GM23338 (cell line): Measurements from ENCODE around the gene CTCFL. TPM values are rescaled to one million over a fixed set of nuclear protein-coding genes. Genes with fewer than 3 reads are reported as not detected.

ENCODE experiments used
- ATAC-seq: fragments of 200-7000 bp; cut with Tn5 transposase; 3 replicates; pipeline ENCODE4 v1.9.1; 2020
- DNase-seq: peaks from one replicate; pipeline ENCODE4 v3.0.0-alpha.2; 2015; ENCODE audit warnings: low spot score
- H2AFZ ChIP-seq: fragments of 200-600 bp; sonication (generic); 2 replicates; pipeline ENCODE4 v1.8.0; 2016; ENCODE audit warnings: antibody characterized with exemption, mild to moderate bottlenecking, moderate library complexity
- H3F3A ChIP-seq: fragments of 200-600 bp; sonication (generic); replicated peaks from 2 replicates; pipeline ENCODE4 v1.8.0; 2017; ENCODE audit warnings: antibody characterized with exemption, mixed run types, low read depth
- H3K27ac ChIP-seq: fragments of 200-600 bp; sonication (generic); 2 replicates; pipeline ENCODE4 v1.6.1; 2016; ENCODE audit warnings: low read depth
- H3K27me3 ChIP-seq: fragments of 200-600 bp; sonication (generic); 2 replicates; pipeline ENCODE4 v1.8.0; 2016; ENCODE audit warnings: mild to moderate bottlenecking, mixed run types, moderate library complexity; ENCODE audit not compliant: insufficient read depth
- H3K36me3 ChIP-seq: fragments of 200-600 bp; sonication (generic); 2 replicates; pipeline ENCODE4 v1.8.0; 2016; ENCODE audit warnings: mild to moderate bottlenecking; ENCODE audit not compliant: insufficient read depth
- H3K4me1 ChIP-seq: fragments of 200-600 bp; sonication (generic); 2 replicates; pipeline ENCODE4 v1.8.0; 2016; ENCODE audit warnings: mild to moderate bottlenecking, moderate library complexity; ENCODE audit not compliant: insufficient read depth
- H3K4me2 ChIP-seq: fragments of 200-600 bp; sonication (generic); 2 replicates; pipeline ENCODE4 v1.7.1; 2017; ENCODE audit warnings: mixed run types
- H3K4me3 ChIP-seq: fragments of 200-600 bp; sonication (generic); 2 replicates; pipeline ENCODE4 v1.6.1; 2016; ENCODE audit warnings: mixed run types
- H3K79me2 ChIP-seq: fragments of 200-600 bp; sonication (generic); replicated peaks from 2 replicates; pipeline ENCODE4 v1.8.0; 2017; ENCODE audit warnings: mild to moderate bottlenecking; ENCODE audit not compliant: insufficient read depth
- H3K9me2 ChIP-seq: fragments of 200-600 bp; sonication (generic); 2 replicates; pipeline ENCODE4 v1.8.0; 2017; ENCODE audit not compliant: insufficient read depth
- H4K20me1 ChIP-seq: fragments of 200-600 bp; sonication (generic); replicated peaks from 2 replicates; pipeline ENCODE4 v1.8.0; 2017; ENCODE audit warnings: mild to moderate bottlenecking; ENCODE audit not compliant: insufficient read depth
- H3K27ac Mint-ChIP-seq: 2 replicates; pipeline ENCODE4 v1.8.0; 2020; ENCODE audit warnings: inconsistent platforms, mild to moderate bottlenecking, moderate library complexity, mixed read lengths
- H3K27me3 Mint-ChIP-seq: 3 replicates; pipeline ENCODE4 v1.8.0; 2022; ENCODE audit warnings: low read depth, mild to moderate bottlenecking, moderate library complexity, mixed read lengths, inconsistent platforms; ENCODE audit not compliant: insufficient read depth, poor library complexity
- H3K36me3 Mint-ChIP-seq: 3 replicates; pipeline ENCODE4 v1.8.0; 2021; ENCODE audit warnings: low read depth, mild to moderate bottlenecking, inconsistent platforms, moderate library complexity, mixed read lengths
- H3K4me1 Mint-ChIP-seq: 3 replicates; pipeline ENCODE4 v1.8.0; 2020; ENCODE audit warnings: mild to moderate bottlenecking, inconsistent platforms, mixed read lengths
- H3K4me3 Mint-ChIP-seq: 3 replicates; pipeline ENCODE4 v1.8.0; 2021; ENCODE audit warnings: moderate library complexity, mild to moderate bottlenecking, inconsistent platforms, mixed read lengths
- H3K9me3 Mint-ChIP-seq: 3 replicates; pipeline ENCODE4 v1.8.0; 2020; ENCODE audit warnings: moderate library complexity, mild to moderate bottlenecking, inconsistent platforms, mixed read lengths
- CREB1 ChIP-seq: fragments of 250-450 bp; sonication (Bioruptor Pico); IDR thresholded peaks from 2 replicates; pipeline ENCODE4 v1.5.0; 2020; ENCODE audit warnings: low read depth, mild to moderate bottlenecking, moderate library complexity
- EZH2 ChIP-seq: fragments of 200-600 bp; sonication (generic); IDR thresholded peaks from one replicate; pipeline ENCODE4 v1.8.0; 2017; ENCODE audit warnings: antibody characterized with exemption, mild to moderate bottlenecking, low read depth; ENCODE audit not compliant: unreplicated experiment
- EZH2phosphoT487 ChIP-seq: fragments of 200-600 bp; sonication (generic); IDR thresholded peaks from one replicate; pipeline ENCODE4 v1.8.1; 2018; ENCODE audit warnings: antibody characterized with exemption; ENCODE audit not compliant: unreplicated experiment
- JUNB ChIP-seq: IDR thresholded peaks from one replicate; pipeline ENCODE4 v1.6.1; 2016; ENCODE audit warnings: antibody characterized with exemption; ENCODE audit not compliant: unreplicated experiment
- NANOG ChIP-seq: IDR thresholded peaks from 2 replicates; pipeline ENCODE4 v1.6.1; 2016; ENCODE audit warnings: antibody characterized with exemption, borderline replicate concordance
- STAT1 ChIP-seq: IDR thresholded peaks from one replicate; pipeline ENCODE4 v1.6.1; 2016; ENCODE audit warnings: antibody characterized with exemption; ENCODE audit not compliant: unreplicated experiment
- ZNF114 ChIP-seq: fragments of 250-450 bp; sonication (Bioruptor Pico); IDR thresholded peaks from 2 replicates; pipeline ENCODE4 v1.5.0; 2020; ENCODE audit warnings: mild to moderate bottlenecking, moderate library complexity
- ZNF331 ChIP-seq: fragments of 250-450 bp; sonication (Bioruptor Pico); IDR thresholded peaks from 2 replicates; pipeline ENCODE4 v1.5.0; 2020; ENCODE audit warnings: low read depth, mild to moderate bottlenecking, moderate library complexity
- polyA plus RNA-seq: library from polyadenylated mRNA; unstranded; fragments of >200 nt; fragmentation: Nextera tagmentation; extraction: Ambion mirVana; gene quantifications from 2 replicates; pipeline ENCODE4 v1.2.1, GENCODE V29; 2016
- total RNA-seq: library from RNA; depleted of rRNA; stranded (reverse); fragments of >200 nt; shearing (Covaris generic); gene quantifications from 2 replicates; pipeline ENCODE4 v1.2.3, GENCODE V29; 2014
- TF ChIP-seq, protein P1 (sequence below), 2 experiments: fragments of 200-600 bp in 1 of 2; sonication (generic) in 1 of 2; conservative IDR thresholded peaks; 2 replicates each; pipeline versions ENCODE4 v1.5.1 to v1.6.1; 2016 to 2017; ENCODE audit warnings: antibody characterized with exemption in 2 of 2, low read depth in 2 of 2, mild to moderate bottlenecking in 2 of 2, moderate library complexity in 1 of 2
- TF ChIP-seq, protein P2 (sequence below): IDR thresholded peaks from 2 replicates; pipeline ENCODE4 v1.6.1; 2016; ENCODE audit warnings: antibody characterized with exemption
- TF ChIP-seq, protein P3 (sequence below): IDR thresholded peaks from one replicate; pipeline ENCODE4 v1.6.1; 2018; ENCODE audit warnings: antibody characterized with exemption; ENCODE audit not compliant: unreplicated experiment

The CTCFL gene
- total and polyA plus RNA-seq, 2 experiments from 2014 or later: 0.55 to 1.4 TPM

DNA sequence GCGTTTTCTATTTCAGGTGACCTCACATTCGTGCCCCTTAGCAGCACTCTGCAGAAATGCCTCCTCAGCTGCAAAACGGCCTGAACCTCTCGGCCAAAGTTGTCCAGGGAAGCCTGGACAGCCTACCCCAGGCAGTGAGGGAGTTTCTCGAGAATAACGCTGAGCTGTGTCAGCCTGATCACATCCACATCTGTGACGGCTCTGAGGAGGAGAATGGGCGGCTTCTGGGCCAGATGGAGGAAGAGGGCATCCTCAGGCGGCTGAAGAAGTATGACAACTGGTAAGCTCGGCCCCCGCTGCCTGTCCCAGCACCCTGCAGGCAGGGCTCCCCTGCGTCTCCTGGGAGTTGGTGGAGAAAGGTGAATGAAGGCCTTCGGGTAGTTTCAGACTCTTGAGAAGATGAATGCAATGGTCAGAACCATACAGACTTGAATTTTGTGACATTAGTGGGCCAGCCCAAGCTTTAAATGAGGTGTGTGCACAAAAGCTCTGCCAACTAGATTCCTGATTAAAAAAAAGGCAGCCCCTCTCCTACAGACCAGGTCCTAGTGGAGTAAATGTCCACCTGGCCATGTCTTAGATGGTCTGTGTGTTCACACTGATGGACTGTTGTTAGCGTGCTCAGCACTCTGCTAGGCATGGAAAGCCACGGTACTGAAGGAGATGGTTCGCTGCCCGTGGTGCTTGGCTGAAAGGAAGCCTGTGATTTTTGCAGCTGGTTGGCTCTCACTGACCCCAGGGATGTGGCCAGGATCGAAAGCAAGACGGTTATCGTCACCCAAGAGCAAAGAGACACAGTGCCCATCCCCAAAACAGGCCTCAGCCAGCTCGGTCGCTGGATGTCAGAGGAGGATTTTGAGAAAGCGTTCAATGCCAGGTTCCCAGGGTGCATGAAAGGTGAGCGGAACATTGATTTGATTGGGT, 36.7 kb upstream of the CTCFL start:
- no peak for DNase-seq
- no peak for ATAC-seq
- Mint-ChIP-seq H3K4me3 (no peak overlapping the region), H3K9me3 (peaks cover 2% of the 10 kb centered on the region; the same call in 1 of the 3 replicates), H3K27me3 (peaks cover 5% of the 10 kb centered on the region), H3K36me3 (no peaks in the 10 kb centered on the region), H3K27ac (no peak overlapping the region), H3K4me1 (no peaks in the 10 kb centered on the region)
- 0 out of 2 replicates have a peak, but pooled peaks cover 6% of the 10 kb centered on the region for H3K9me2 ChIP-seq
- H4K20me1 ChIP-seq: no peaks in the 10 kb centered on the region
- H2AFZ ChIP-seq: no peak overlapping the region
- no peaks in the 10 kb centered on the region for H3K36me3 ChIP-seq
- no peak overlapping the region for H3K27ac ChIP-seq
- no peaks in the 10 kb centered on the region for H3K27me3 ChIP-seq
- no peaks in the 10 kb centered on the region for H3K79me2 ChIP-seq
- no peaks in the 10 kb centered on the region for H3K4me1 ChIP-seq
- no peaks in the 10 kb centered on the region for H3F3A ChIP-seq
- TF ChIP-seq EZH2 (no peak), CREB1 (CRISPR knock-in tag) (no peak), JUNB (no peak), STAT1 (no peak), ZNF331 (CRISPR knock-in tag) (no peak), ZNF114 (CRISPR knock-in tag) (no peak), EZH2phosphoT487 (no peak), NANOG (no peak)
- TF ChIP-seq, protein P1, sequence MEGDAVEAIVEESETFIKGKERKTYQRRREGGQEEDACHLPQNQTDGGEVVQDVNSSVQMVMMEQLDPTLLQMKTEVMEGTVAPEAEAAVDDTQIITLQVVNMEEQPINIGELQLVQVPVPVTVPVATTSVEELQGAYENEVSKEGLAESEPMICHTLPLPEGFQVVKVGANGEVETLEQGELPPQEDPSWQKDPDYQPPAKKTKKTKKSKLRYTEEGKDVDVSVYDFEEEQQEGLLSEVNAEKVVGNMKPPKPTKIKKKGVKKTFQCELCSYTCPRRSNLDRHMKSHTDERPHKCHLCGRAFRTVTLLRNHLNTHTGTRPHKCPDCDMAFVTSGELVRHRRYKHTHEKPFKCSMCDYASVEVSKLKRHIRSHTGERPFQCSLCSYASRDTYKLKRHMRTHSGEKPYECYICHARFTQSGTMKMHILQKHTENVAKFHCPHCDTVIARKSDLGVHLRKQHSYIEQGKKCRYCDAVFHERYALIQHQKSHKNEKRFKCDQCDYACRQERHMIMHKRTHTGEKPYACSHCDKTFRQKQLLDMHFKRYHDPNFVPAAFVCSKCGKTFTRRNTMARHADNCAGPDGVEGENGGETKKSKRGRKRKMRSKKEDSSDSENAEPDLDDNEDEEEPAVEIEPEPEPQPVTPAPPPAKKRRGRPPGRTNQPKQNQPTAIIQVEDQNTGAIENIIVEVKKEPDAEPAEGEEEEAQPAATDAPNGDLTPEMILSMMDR (conservative IDR thresholded peaks at IDR 0.05; ENCODE audit: low read depth in 2 of 2): no peak
- TF ChIP-seq, protein P2, sequence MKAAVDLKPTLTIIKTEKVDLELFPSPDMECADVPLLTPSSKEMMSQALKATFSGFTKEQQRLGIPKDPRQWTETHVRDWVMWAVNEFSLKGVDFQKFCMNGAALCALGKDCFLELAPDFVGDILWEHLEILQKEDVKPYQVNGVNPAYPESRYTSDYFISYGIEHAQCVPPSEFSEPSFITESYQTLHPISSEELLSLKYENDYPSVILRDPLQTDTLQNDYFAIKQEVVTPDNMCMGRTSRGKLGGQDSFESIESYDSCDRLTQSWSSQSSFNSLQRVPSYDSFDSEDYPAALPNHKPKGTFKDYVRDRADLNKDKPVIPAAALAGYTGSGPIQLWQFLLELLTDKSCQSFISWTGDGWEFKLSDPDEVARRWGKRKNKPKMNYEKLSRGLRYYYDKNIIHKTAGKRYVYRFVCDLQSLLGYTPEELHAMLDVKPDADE: no peak
- TF ChIP-seq, protein P3, sequence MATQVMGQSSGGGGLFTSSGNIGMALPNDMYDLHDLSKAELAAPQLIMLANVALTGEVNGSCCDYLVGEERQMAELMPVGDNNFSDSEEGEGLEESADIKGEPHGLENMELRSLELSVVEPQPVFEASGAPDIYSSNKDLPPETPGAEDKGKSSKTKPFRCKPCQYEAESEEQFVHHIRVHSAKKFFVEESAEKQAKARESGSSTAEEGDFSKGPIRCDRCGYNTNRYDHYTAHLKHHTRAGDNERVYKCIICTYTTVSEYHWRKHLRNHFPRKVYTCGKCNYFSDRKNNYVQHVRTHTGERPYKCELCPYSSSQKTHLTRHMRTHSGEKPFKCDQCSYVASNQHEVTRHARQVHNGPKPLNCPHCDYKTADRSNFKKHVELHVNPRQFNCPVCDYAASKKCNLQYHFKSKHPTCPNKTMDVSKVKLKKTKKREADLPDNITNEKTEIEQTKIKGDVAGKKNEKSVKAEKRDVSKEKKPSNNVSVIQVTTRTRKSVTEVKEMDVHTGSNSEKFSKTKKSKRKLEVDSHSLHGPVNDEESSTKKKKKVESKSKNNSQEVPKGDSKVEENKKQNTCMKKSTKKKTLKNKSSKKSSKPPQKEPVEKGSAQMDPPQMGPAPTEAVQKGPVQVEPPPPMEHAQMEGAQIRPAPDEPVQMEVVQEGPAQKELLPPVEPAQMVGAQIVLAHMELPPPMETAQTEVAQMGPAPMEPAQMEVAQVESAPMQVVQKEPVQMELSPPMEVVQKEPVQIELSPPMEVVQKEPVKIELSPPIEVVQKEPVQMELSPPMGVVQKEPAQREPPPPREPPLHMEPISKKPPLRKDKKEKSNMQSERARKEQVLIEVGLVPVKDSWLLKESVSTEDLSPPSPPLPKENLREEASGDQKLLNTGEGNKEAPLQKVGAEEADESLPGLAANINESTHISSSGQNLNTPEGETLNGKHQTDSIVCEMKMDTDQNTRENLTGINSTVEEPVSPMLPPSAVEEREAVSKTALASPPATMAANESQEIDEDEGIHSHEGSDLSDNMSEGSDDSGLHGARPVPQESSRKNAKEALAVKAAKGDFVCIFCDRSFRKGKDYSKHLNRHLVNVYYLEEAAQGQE: no peak
- H3K4me2 ChIP-seq: no peak overlapping the region
- no peak overlapping the region for H3K4me3 ChIP-seq
